A549 (cell line): Measurements from ENCODE around the gene SUPT20H. TPM values are rescaled to one million over a fixed set of nuclear protein-coding genes. Genes with fewer than 3 reads are reported as not detected.

Experiments used
- ATAC-seq, 2 experiments: fragments of 200-7000 bp in 1 of 2; fragments of >200 bp in 1 of 2; cut with Nextera tagmentation in 1 of 2; cut with Tn5 transposase in 1 of 2; 3 replicates each; pipeline versions ENCODE4 v1.8.0 to v1.9.1; 2018 to 2020; ENCODE audit warnings: mild to moderate bottlenecking in 1 of 2, moderate library complexity in 1 of 2
- CTCF ChIA-PET: fragments of 300-600 bp; sonication (Branson Sonifier 250); formaldehyde crosslinking; extraction: SDS; loops from one replicate; lab custom pipeline; 2021; ENCODE audit warnings: antibody characterized with exemption, inconsistent platforms; lab: Yijun Ruan, JAX
- POLR2A ChIA-PET: fragments of 350-600 bp; formaldehyde crosslinking; extraction: SDS; loops from one replicate; lab custom pipeline; 2021; ENCODE audit warnings: antibody characterized with exemption, inconsistent platforms; lab: Yijun Ruan, JAX
- DNase-seq, 2 experiments: peaks; one replicate each; pipeline versions ENCODE4 v3.0.0 to v3.0.0-alpha.2; 2011 to 2016; ENCODE audit warnings: low read depth in 1 of 2, low spot score in 1 of 2
- FAIRE-seq: peaks from 2 replicates; lab custom pipeline; 2011; peaks lifted over from hg19 to GRCh38; lab: Jason Lieb, UNC
- H3K27ac ChIP-seq, 2 experiments: fragments of >200 bp; sonication (Bioruptor Twin); formaldehyde crosslinking; 3 replicates each; pipeline ENCODE4 v1.5.1; 2016 to 2017
- H3K4me1 ChIP-seq: fragments of >200 bp; sonication (Bioruptor Twin); formaldehyde crosslinking; 3 replicates; pipeline ENCODE4 v1.6.1; 2016
- H3K4me2 ChIP-seq: fragments of >200 bp; sonication (Bioruptor Twin); formaldehyde crosslinking; 3 replicates; pipeline ENCODE4 v1.6.1; 2016
- H3K4me3 ChIP-seq: fragments of >200 bp; sonication (Bioruptor Twin); formaldehyde crosslinking; 3 replicates; pipeline ENCODE4 v1.5.1; 2016
- H3K9me3 ChIP-seq: fragments of >200 bp; sonication (Bioruptor Twin); formaldehyde crosslinking; 3 replicates; pipeline ENCODE4 v1.6.1; 2016
- BCL3 ChIP-seq: fragments of >200 bp; sonication (Bioruptor Twin); formaldehyde crosslinking; IDR thresholded peaks from 3 replicates; pipeline ENCODE4 v1.6.1; 2016
- CHD2 ChIP-seq: fragments of 150-350 bp; IDR thresholded peaks from 2 replicates; pipeline ENCODE4 v1.6.1; 2014; ENCODE audit warnings: low read length; ENCODE audit not compliant: partially characterized antibody
- ESRRA ChIP-seq: fragments of 150-350 bp; IDR thresholded peaks from 2 replicates; pipeline ENCODE4 v1.6.1; 2014; ENCODE audit warnings: mild to moderate bottlenecking, low read length, borderline replicate concordance
- GATA3 ChIP-seq: IDR thresholded peaks from 2 replicates; pipeline ENCODE4 v1.6.1; 2012; ENCODE audit warnings: borderline replicate concordance
- HOXB13 ChIP-seq: fragments of 250-450 bp; sonication (Bioruptor Pico); IDR thresholded peaks from 2 replicates; pipeline ENCODE4 v1.5.0; 2020; ENCODE audit warnings: low read depth, mild to moderate bottlenecking, moderate library complexity
- JUN ChIP-seq, 2 experiments: fragments of >200 bp; sonication (Bioruptor Twin); formaldehyde crosslinking; IDR thresholded peaks; 2 replicates in 1 of 2; 3 replicates in 1 of 2; pipeline ENCODE4 v1.6.1; 2016 to 2017
- MAZ ChIP-seq: fragments of 150-350 bp; IDR thresholded peaks from 2 replicates; pipeline ENCODE4 v1.6.1; 2014; ENCODE audit warnings: antibody characterized with exemption, low read depth, low read length, borderline replicate concordance
- NFE2L2 ChIP-seq: fragments of 150-350 bp; conservative IDR thresholded peaks from 2 replicates; pipeline ENCODE4 v1.6.1; 2014; ENCODE audit warnings: low read length
- NPAS2 ChIP-seq: fragments of 250-450 bp; sonication (Bioruptor Pico); IDR thresholded peaks from 2 replicates; pipeline ENCODE4 v1.8.0; 2022; ENCODE audit warnings: mild to moderate bottlenecking, moderate library complexity, borderline replicate concordance
- PBX3 ChIP-seq: IDR thresholded peaks from 2 replicates; pipeline ENCODE4 v1.6.1; 2012
- RAD21 ChIP-seq, 2 experiments: fragments of >200 bp in 1 of 2; sonication (Bioruptor Twin) in 1 of 2; formaldehyde crosslinking in 1 of 2; IDR thresholded peaks in 1 of 2; conservative IDR thresholded peaks in 1 of 2; 2 replicates in 1 of 2; 3 replicates in 1 of 2; pipeline ENCODE4 v1.6.1; 2012 to 2018; ENCODE audit warnings: inconsistent platforms in 1 of 2
- RCOR1 ChIP-seq: fragments of 150-350 bp; IDR thresholded peaks from 2 replicates; pipeline ENCODE4 v1.6.1; 2014; ENCODE audit warnings: antibody characterized with exemption, low read length, low read depth
- TFCP2L1 ChIP-seq: fragments of 250-450 bp; sonication (Bioruptor Pico); IDR thresholded peaks from 2 replicates; pipeline ENCODE4 v1.5.0; 2021; ENCODE audit warnings: mild to moderate bottlenecking
- TP53 ChIP-seq: fragments of 250-450 bp; sonication (Bioruptor Pico); IDR thresholded peaks from 2 replicates; pipeline ENCODE4 v1.5.0; 2021; ENCODE audit warnings: mild to moderate bottlenecking, moderate library complexity
- ZNF302 ChIP-seq: fragments of 250-450 bp; sonication (Bioruptor Pico); IDR thresholded peaks from 2 replicates; pipeline ENCODE4 v1.9.0; 2021; ENCODE audit warnings: inconsistent platforms, mild to moderate bottlenecking, moderate library complexity
- WGBS: methylation state at CpG from one replicate; pipeline ENCODE4 v1.1.6; 2017; ENCODE audit errors: missing lambda C conversion rate; 5-methylcytosine and 5-hydroxymethylcytosine counted together
- polyA plus RNA-seq, 4 experiments: library from polyadenylated mRNA; depleted of rRNA in 3 of 4; stranded (reverse); fragments of >200 nt; fragmentation: RNase III in 1 of 4; extraction: RNeasy Plus Mini Kit Qiagen cat#74134 plus additional on column Dnase treatment in 1 of 4; gene quantifications; 2 replicates in 3 of 4; 3 replicates in 1 of 4; pipeline ENCODE4 v1.2.3, GENCODE V29; 2011 to 2017
- TF ChIP-seq, protein P1 (sequence below): fragments of 200-600 bp; sonication (generic); IDR thresholded peaks from 2 replicates; pipeline ENCODE4 v1.6.1; 2016; ENCODE audit warnings: antibody characterized with exemption, mild to moderate bottlenecking, moderate library complexity
- TF ChIP-seq, protein P2 (sequence below): fragments of 450-650 bp; IDR thresholded peaks from 2 replicates; pipeline ENCODE4 v1.6.1; 2014; ENCODE audit warnings: antibody characterized with exemption
- TF ChIP-seq, protein P3 (sequence below): fragments of >200 bp; sonication (Bioruptor Twin); formaldehyde crosslinking; IDR thresholded peaks from 2 replicates; pipeline ENCODE4 v1.6.1; 2016

The SUPT20H gene
- polyA plus RNA-seq, 2 of the 4 experiments (the other 2 are of a cell fraction) = 26.2 to 50.9 TPM

- CTCF ChIA-PET = no interaction called here
- ATAC-seq = no peak
- Histone ChIP-seq H3K27ac (no peak overlapping the region), H3K4me3 (no peak overlapping the region), H3K4me1 (no peaks in the 10 kb centered on the region), H3K4me2 (no peak overlapping the region), H3K9me3 (no peaks in the 10 kb centered on the region)
- no peak for FAIRE-seq
- POLR2A ChIA-PET = no interaction called here
- TF ChIP-seq ESRRA (no peak), GATA3 (no peak)
- TF ChIP-seq, all 56 proteins: peak for 0
- DNase-seq = no peak
Measured at GRCh38 chr13:37100731-37101130, 41.2 kb upstream of the SUPT20H start.

GRCh38 chr13:37097076-37097475, 37.6 kb upstream of the SUPT20H start:
- no peak for ATAC-seq
- FAIRE-seq = no peak
- TF ChIP-seq ZNF302 (CRISPR knock-in tag) (no peak), NPAS2 (CRISPR knock-in tag) (no peak)
- TF ChIP-seq, all 56 proteins: peak for 0
- no peaks in the 10 kb centered on the region for H3K4me1 ChIP-seq
- WGBS = 4% methylated on average over 4 of the region's 4 CpGs
- CTCF ChIA-PET = no interaction called here
- no peak for DNase-seq
- H3K4me3 ChIP-seq = no peak overlapping the region
- no peaks in the 10 kb centered on the region for H3K9me3 ChIP-seq
- no peak overlapping the region for H3K4me2 ChIP-seq
- POLR2A ChIA-PET = no interaction called here
- no peak overlapping the region for H3K27ac ChIP-seq

DNA sequence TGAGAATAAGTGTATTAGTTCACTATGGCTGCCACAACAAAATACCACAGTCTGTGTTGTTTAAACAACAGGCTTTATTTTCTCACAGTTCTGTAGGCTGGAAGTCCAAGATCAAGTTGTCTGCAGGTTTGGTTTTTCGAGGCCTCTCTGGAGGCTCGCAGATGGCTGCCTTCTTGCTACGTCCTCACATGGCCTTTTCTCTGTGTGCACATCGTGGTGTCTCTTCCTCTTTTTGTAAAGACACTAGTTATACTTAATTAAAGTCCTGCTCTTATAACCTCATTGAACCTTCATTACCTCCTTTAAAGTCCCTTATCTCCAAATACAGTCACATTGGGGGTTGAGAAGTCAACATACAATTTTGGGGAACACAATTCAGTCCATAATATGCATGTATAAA, 35.4 kb upstream of the SUPT20H start:
- WGBS = 22% methylated on average over 4 of the region's 4 CpGs

More for the DNA sequence above, 35.4 kb upstream of the SUPT20H start:
- Histone ChIP-seq H3K4me2 (no peak overlapping the region), H3K4me3 (no peak overlapping the region), H3K4me1 (no peaks in the 10 kb centered on the region), H3K9me3 (no peaks in the 10 kb centered on the region), H3K27ac (no peak overlapping the region)
- no peak for FAIRE-seq
- CTCF ChIA-PET = no interaction called here
- POLR2A ChIA-PET = no interaction called here
- DNase-seq = no peak
- TF ChIP-seq BCL3 (no peak), JUN (IDR thresholded peaks at IDR 0.05) (no peak), RCOR1 (no peak), TP53 (CRISPR knock-in tag) (no peak), MAZ (no peak), CHD2 (no peak), RAD21 (conservative IDR thresholded peaks at IDR 0.05 in 1 of 2, IDR thresholded peaks at IDR 0.05 in 1 of 2) (no peak), PBX3 (no peak), HOXB13 (CRISPR knock-in tag) (no peak), NFE2L2 (no peak), TFCP2L1 (CRISPR knock-in tag) (no peak)
- TF ChIP-seq, protein P1, sequence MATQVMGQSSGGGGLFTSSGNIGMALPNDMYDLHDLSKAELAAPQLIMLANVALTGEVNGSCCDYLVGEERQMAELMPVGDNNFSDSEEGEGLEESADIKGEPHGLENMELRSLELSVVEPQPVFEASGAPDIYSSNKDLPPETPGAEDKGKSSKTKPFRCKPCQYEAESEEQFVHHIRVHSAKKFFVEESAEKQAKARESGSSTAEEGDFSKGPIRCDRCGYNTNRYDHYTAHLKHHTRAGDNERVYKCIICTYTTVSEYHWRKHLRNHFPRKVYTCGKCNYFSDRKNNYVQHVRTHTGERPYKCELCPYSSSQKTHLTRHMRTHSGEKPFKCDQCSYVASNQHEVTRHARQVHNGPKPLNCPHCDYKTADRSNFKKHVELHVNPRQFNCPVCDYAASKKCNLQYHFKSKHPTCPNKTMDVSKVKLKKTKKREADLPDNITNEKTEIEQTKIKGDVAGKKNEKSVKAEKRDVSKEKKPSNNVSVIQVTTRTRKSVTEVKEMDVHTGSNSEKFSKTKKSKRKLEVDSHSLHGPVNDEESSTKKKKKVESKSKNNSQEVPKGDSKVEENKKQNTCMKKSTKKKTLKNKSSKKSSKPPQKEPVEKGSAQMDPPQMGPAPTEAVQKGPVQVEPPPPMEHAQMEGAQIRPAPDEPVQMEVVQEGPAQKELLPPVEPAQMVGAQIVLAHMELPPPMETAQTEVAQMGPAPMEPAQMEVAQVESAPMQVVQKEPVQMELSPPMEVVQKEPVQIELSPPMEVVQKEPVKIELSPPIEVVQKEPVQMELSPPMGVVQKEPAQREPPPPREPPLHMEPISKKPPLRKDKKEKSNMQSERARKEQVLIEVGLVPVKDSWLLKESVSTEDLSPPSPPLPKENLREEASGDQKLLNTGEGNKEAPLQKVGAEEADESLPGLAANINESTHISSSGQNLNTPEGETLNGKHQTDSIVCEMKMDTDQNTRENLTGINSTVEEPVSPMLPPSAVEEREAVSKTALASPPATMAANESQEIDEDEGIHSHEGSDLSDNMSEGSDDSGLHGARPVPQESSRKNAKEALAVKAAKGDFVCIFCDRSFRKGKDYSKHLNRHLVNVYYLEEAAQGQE = no peak
- TF ChIP-seq, protein P2, sequence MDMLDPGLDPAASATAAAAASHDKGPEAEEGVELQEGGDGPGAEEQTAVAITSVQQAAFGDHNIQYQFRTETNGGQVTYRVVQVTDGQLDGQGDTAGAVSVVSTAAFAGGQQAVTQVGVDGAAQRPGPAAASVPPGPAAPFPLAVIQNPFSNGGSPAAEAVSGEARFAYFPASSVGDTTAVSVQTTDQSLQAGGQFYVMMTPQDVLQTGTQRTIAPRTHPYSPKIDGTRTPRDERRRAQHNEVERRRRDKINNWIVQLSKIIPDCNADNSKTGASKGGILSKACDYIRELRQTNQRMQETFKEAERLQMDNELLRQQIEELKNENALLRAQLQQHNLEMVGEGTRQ = no peak
- TF ChIP-seq, protein P3, sequence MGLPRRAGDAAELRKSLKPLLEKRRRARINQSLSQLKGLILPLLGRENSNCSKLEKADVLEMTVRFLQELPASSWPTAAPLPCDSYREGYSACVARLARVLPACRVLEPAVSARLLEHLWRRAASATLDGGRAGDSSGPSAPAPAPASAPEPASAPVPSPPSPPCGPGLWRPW = no peak
- no peak for ATAC-seq
